Kidney (tissue), 14 donors: ENCODE measurements around the gene MEGF9. TPM values are rescaled to one million over a fixed set of nuclear protein-coding genes. Genes with fewer than 3 reads are reported as not detected.

Source experiments
- DNase-seq, 5 donors: peaks; one replicate each; pipeline ENCODE4 v3.0.0-alpha.2; 2013 to 2020
- FAIRE-seq: peaks from 2 replicates; lab custom pipeline; 2012; peaks lifted over from hg19 to GRCh38; lab: Jason Lieb, UNC
- H3K27ac ChIP-seq, 2 donors: one replicate each; pipeline ENCODE4 v1.7.0; 2013; ENCODE audit warnings: low read depth in 2 of 2, low read length in 2 of 2, inconsistent platforms in 1 of 2
- H3K27me3 ChIP-seq: one replicate; pipeline ENCODE4 v1.7.1; 2013; ENCODE audit warnings: low read length, inconsistent platforms; ENCODE audit not compliant: control insufficient read depth, insufficient read depth
- H3K36me3 ChIP-seq, 3 donors: one replicate each; pipeline versions ENCODE4 v1.7.0 to v1.7.1; 2013; ENCODE audit warnings: low read length in 3 of 3, control low read depth in 1 of 3, inconsistent platforms in 1 of 3; ENCODE audit not compliant: insufficient read depth in 3 of 3, control insufficient read depth in 2 of 3
- H3K4me1 ChIP-seq, 3 donors: one replicate each; pipeline versions ENCODE4 v1.7.0 to v1.7.1; 2013; ENCODE audit warnings: low read length in 3 of 3, inconsistent platforms in 1 of 3, low read depth in 1 of 3; ENCODE audit not compliant: control insufficient read depth in 2 of 3, insufficient read depth in 2 of 3
- H3K4me3 ChIP-seq, 3 donors: one replicate each; pipeline versions ENCODE4 v1.7.0 to v1.8.1; 2013; ENCODE audit warnings: low read length in 3 of 3, control low read depth in 1 of 3, inconsistent platforms in 1 of 3
- H3K9ac ChIP-seq, 3 donors: one replicate each; pipeline versions ENCODE4 v1.7.0 to v1.7.1; 2013; ENCODE audit warnings: low read length in 3 of 3, control low read depth in 1 of 3, inconsistent platforms in 1 of 3
- H3K9me3 ChIP-seq, 3 donors: one replicate each; pipeline versions ENCODE4 v1.7.0 to v1.7.1; 2013; ENCODE audit warnings: low read length in 3 of 3, control low read depth in 1 of 3, inconsistent platforms in 1 of 3; ENCODE audit not compliant: control insufficient read depth in 2 of 3, insufficient read depth in 1 of 3
- intact Hi-C: fragments of 100-400 bp; cut with DNase I; formaldehyde crosslinking; loops from one replicate; pipeline ENCODE4 v1.11.1; 2022
- polyA plus RNA-seq: library from polyadenylated mRNA; stranded (reverse); fragments of 350-450 nt; fragmentation: Illumina TruSeq; extraction: RNeasy Lipid Tissue Mini Kit (QIAGEN cat#74804); gene quantifications from one replicate; pipeline ENCODE4 v1.2.3, GENCODE V29; 2014; ENCODE audit warnings: low read depth, low replicate concordance; ENCODE audit not compliant: insufficient read depth
- total RNA-seq: library from RNA; stranded (reverse); fragmentation: NEBNext Ultra II Directional; extraction: Animal tissue kit (Norgen Biotek cat#: 25700); gene quantifications from one replicate; pipeline ENCODE4 v1.2.1, GENCODE V29; 2021
- TF ChIP-seq, protein P1 (sequence below): IDR thresholded peaks from 3 replicates; pipeline ENCODE4 v1.5.1; 2012; ENCODE audit warnings: mild to moderate bottlenecking, moderate library complexity, borderline replicate concordance; ENCODE audit not compliant: insufficient read depth; ENCODE audit errors: extremely low read depth
- donor health status: control.
- donor health status: control.
- donor health status: control.
- donor health status: control.
- donor health status: control.
- donor health status: DM: yes; HTN: yes; CAD: no.
- donor health status: Normal renal cell carcinoma (clear cell type).

Gene MEGF9
- total and polyA plus RNA-seq, 2 donors from 2014 or later = 12.4 to 20.4 TPM

DNA sequence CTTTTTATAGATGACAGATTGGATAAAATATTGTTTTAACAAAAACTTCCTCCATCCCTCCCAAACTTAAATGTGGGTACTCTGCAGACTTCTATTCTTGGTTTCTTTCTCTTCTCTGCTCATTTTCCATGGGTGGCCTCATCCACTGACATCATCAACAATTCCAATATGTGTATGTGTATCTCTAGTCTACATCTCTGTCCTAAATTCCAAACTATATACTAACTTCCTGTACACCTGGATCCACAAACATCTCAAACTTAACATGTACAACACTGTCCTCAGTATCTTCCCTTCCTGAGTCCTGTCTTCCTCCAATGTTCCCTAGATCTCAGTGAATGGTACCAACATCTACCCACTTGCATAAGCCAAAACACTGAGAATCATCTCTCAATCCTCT lies 105.8 kb downstream of the MEGF9 start:
- H3K27ac ChIP-seq = no peak overlapping the region
- DNase-seq = no peak
- TF ChIP-seq, protein P1, sequence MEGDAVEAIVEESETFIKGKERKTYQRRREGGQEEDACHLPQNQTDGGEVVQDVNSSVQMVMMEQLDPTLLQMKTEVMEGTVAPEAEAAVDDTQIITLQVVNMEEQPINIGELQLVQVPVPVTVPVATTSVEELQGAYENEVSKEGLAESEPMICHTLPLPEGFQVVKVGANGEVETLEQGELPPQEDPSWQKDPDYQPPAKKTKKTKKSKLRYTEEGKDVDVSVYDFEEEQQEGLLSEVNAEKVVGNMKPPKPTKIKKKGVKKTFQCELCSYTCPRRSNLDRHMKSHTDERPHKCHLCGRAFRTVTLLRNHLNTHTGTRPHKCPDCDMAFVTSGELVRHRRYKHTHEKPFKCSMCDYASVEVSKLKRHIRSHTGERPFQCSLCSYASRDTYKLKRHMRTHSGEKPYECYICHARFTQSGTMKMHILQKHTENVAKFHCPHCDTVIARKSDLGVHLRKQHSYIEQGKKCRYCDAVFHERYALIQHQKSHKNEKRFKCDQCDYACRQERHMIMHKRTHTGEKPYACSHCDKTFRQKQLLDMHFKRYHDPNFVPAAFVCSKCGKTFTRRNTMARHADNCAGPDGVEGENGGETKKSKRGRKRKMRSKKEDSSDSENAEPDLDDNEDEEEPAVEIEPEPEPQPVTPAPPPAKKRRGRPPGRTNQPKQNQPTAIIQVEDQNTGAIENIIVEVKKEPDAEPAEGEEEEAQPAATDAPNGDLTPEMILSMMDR = no peak
- intact Hi-C loops = no loop called here
- no peaks in the 10 kb centered on the region for H3K27me3 ChIP-seq
- H3K36me3 ChIP-seq = peaks cover 0 to 7% (median 3%) of the 10 kb centered on the region in 3 donors
- no peak overlapping the region for H3K4me3 ChIP-seq
- H3K9me3 ChIP-seq = no peaks in the 10 kb centered on the region
- no peak for FAIRE-seq
- no peaks in the 10 kb centered on the region for H3K4me1 ChIP-seq
- no peak overlapping the region for H3K9ac ChIP-seq

DNA sequence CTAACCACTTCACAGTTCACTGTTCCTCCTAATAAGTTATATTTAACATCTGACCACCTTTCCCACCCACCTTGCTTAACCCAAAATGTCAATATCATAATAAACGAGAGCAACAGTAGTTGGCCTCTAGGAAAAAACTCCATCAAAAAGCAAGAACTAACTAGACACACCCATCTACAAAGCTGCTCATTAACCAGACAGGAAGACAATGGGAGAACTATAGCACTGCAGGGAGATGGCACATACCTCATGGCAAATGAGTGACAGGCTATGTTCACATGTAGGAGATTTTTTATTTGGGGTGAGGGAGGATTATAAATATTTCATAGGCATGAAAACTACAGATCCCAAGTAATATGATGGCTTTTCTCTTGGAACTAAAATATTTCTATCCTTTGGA lies 110.7 kb downstream of the MEGF9 start:
- Histone ChIP-seq H3K9me3 (no peaks in the 10 kb centered on the region), H3K4me1 (no peaks in the 10 kb centered on the region), H3K4me3 (no peak overlapping the region), H3K27me3 (no peaks in the 10 kb centered on the region), H3K27ac (no peak overlapping the region), H3K9ac (no peak overlapping the region), H3K36me3 (peaks cover 0 to 7% (median 3%) of the 10 kb centered on the region in 3 donors)
- FAIRE-seq = no peak
- TF ChIP-seq, protein P1 = no peak
- DNase-seq = no peak
- intact Hi-C loops = no loop called here

DNA sequence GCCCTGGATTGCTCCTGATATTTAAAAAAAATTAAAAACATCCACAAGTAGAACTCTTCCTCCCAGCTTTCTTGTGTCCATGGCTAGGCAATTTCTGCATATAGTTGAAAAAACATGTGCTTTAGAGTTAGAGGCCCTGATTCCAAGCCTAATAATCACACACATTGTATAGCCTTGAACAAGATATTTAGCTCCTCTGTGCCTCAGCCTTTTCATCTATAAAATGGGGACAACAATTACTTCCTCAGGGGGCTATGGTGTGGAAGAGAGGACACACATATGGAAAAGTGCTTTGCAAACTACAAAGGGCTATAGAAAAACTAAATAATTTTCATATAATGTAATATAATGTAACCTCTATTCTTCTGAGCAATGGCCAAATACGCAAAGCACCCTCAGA lies 111.3 kb downstream of the MEGF9 start:
- no peaks in the 10 kb centered on the region for H3K27me3 ChIP-seq
- no peak overlapping the region for H3K27ac ChIP-seq
- H3K9ac ChIP-seq = no peak overlapping the region
- no peaks in the 10 kb centered on the region for H3K9me3 ChIP-seq
- DNase-seq = no peak
- TF ChIP-seq, protein P1 = no peak
- no peaks in the 10 kb centered on the region for H3K4me1 ChIP-seq
- peaks cover 0 to 7% (median 3%) of the 10 kb centered on the region in 3 donors for H3K36me3 ChIP-seq
- no peak overlapping the region for H3K4me3 ChIP-seq
- FAIRE-seq = no peak
- intact Hi-C loops = no loop called here

DNA sequence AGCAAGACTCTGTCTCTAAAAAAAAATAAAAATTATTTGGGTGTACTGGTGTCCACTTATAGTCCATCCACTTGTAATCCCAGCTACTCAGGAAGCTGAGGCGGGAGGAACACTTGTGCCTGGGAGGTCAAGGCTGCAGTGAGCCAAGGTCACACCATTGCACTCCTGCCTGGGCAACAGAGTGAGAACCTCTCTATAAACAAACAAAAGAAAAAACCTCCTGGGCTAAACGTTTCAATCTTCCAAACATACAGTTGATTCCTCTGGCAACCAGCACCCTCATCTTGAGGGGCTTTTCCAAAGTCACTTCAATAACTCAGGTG lies 120.4 kb downstream of the MEGF9 start:
- H3K27me3 ChIP-seq = no peaks in the 10 kb centered on the region
- intact Hi-C loops = no loop called here
- FAIRE-seq (no peak), DNase-seq (no peak)
- no peaks in the 10 kb centered on the region for H3K36me3 ChIP-seq
- TF ChIP-seq, protein P1 = no peak
- H3K9me3 ChIP-seq = no peaks in the 10 kb centered on the region
- H3K4me1 ChIP-seq = no peaks in the 10 kb centered on the region
- no peak overlapping the region for H3K4me3 ChIP-seq
- H3K27ac ChIP-seq = no peak overlapping the region
- H3K9ac ChIP-seq = no peak overlapping the region
